Peyer's patch (tissue), 4 donors: ENCODE results near the gene MAST4.

Experiments
- POLR2A ChIP-seq, 2 donors: fragments of 450-650 bp; IDR thresholded peaks; one replicate each; pipeline ENCODE4 v1.5.1; 2017; ENCODE audit warnings: antibody characterized with exemption in 2 of 2, mild to moderate bottlenecking in 2 of 2, moderate library complexity in 2 of 2
- TF ChIP-seq, protein P1 (sequence below), 6 experiments: fragments of 450-650 bp in 4 of 6; fragments of 200-600 bp in 2 of 6; sonication (generic) in 1 of 6; IDR thresholded peaks; one replicate each; pipeline ENCODE4 v1.5.1; 2017 to 2019; ENCODE audit warnings: antibody characterized with exemption in 6 of 6, mild to moderate bottlenecking in 3 of 6, moderate library complexity in 1 of 6

DNA sequence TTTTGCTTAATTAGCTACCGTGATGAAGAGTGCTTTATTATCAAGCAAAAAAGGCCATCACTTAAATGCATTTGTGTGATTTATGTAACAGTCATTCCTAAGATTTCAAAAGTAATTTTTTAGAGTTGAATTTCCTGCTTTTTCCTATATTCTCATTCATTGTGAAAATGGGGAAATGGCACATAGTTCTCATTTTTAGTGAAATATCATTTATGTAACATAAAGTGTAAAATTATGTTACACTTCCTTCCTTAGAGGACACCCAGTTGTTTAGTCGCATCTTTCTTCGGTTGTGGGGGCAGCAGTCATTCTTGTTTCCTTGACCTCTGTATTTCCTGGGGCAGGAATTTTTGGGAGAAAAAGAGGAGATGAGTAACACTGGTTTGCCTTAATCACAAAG is 142.8 kb downstream of the MAST4 start:
- TF ChIP-seq, protein P1, sequence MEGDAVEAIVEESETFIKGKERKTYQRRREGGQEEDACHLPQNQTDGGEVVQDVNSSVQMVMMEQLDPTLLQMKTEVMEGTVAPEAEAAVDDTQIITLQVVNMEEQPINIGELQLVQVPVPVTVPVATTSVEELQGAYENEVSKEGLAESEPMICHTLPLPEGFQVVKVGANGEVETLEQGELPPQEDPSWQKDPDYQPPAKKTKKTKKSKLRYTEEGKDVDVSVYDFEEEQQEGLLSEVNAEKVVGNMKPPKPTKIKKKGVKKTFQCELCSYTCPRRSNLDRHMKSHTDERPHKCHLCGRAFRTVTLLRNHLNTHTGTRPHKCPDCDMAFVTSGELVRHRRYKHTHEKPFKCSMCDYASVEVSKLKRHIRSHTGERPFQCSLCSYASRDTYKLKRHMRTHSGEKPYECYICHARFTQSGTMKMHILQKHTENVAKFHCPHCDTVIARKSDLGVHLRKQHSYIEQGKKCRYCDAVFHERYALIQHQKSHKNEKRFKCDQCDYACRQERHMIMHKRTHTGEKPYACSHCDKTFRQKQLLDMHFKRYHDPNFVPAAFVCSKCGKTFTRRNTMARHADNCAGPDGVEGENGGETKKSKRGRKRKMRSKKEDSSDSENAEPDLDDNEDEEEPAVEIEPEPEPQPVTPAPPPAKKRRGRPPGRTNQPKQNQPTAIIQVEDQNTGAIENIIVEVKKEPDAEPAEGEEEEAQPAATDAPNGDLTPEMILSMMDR (IDR thresholded peaks at IDR 0.05): no peak
- TF ChIP-seq POLR2A (IDR thresholded peaks at IDR 0.05): no peak
